Liver (tissue), 9 donors: ENCODE measurements around the gene MED16. TPM values are rescaled to one million over a fixed set of nuclear protein-coding genes. Genes with fewer than 3 reads are reported as not detected.

Source experiments
- DNase-seq: peaks from one replicate; pipeline ENCODE4 v3.0.0-alpha.2; 2017; ENCODE audit warnings: low spot score
- H3K27ac ChIP-seq, 2 donors: one replicate each; pipeline ENCODE4 v1.7.0; 2013; ENCODE audit warnings: inconsistent platforms in 2 of 2, low read length in 2 of 2, control low read depth in 1 of 2, low read depth in 1 of 2, mild to moderate bottlenecking in 1 of 2
- H3K27me3 ChIP-seq, 4 donors: one replicate each; pipeline versions ENCODE4 v1.6.1 to v1.7.0; 2013; ENCODE audit warnings: low read length in 3 of 4, inconsistent platforms in 1 of 4, mild to moderate bottlenecking in 1 of 4, moderate library complexity in 1 of 4; ENCODE audit not compliant: control insufficient read depth in 4 of 4, insufficient read depth in 4 of 4
- H3K36me3 ChIP-seq, 4 donors: one replicate each; pipeline versions ENCODE4 v1.6.1 to v1.7.0; 2013; ENCODE audit warnings: low read length in 3 of 4, mild to moderate bottlenecking in 3 of 4, low read depth in 1 of 4, moderate library complexity in 1 of 4; ENCODE audit not compliant: control insufficient read depth in 4 of 4, insufficient read depth in 3 of 4
- H3K4me1 ChIP-seq, 4 donors: one replicate each; pipeline versions ENCODE4 v1.6.1 to v1.7.0; 2013; ENCODE audit warnings: low read length in 3 of 4, mild to moderate bottlenecking in 3 of 4, moderate library complexity in 1 of 4; ENCODE audit not compliant: control insufficient read depth in 4 of 4, insufficient read depth in 4 of 4
- H3K4me3 ChIP-seq, 3 donors: one replicate each; pipeline versions ENCODE4 v1.6.1 to v1.7.0; 2013; ENCODE audit warnings: low read length in 3 of 3, control low read depth in 1 of 3, low read depth in 1 of 3, mild to moderate bottlenecking in 1 of 3
- H3K9ac ChIP-seq, 2 donors: one replicate each; pipeline ENCODE4 v1.7.0; 2013; ENCODE audit warnings: low read length in 2 of 2, mild to moderate bottlenecking in 2 of 2, moderate library complexity in 2 of 2, control low read depth in 1 of 2, low read depth in 1 of 2
- H3K9me3 ChIP-seq, 4 donors: one replicate each; pipeline versions ENCODE4 v1.6.1 to v1.7.0; 2013; ENCODE audit warnings: low read length in 3 of 4; ENCODE audit not compliant: control insufficient read depth in 4 of 4
- ATF3 ChIP-seq: IDR thresholded peaks from 2 replicates; pipeline ENCODE4 v1.6.1; 2016; ENCODE audit warnings: antibody characterized with exemption
- EGR1 ChIP-seq, 2 donors: IDR thresholded peaks; 2 replicates each; pipeline ENCODE4 v1.6.1; 2016 to 2018; ENCODE audit warnings: antibody characterized with exemption in 2 of 2, low read depth in 2 of 2
- FOXA1 ChIP-seq: IDR thresholded peaks from 2 replicates; pipeline ENCODE4 v1.6.1; 2016; ENCODE audit warnings: antibody characterized with exemption
- FOXA2 ChIP-seq: IDR thresholded peaks from 2 replicates; pipeline ENCODE4 v1.6.1; 2016; ENCODE audit warnings: antibody characterized with exemption
- GABPA ChIP-seq, 2 donors: IDR thresholded peaks in 1 of 2; conservative IDR thresholded peaks in 1 of 2; 2 replicates each; pipeline ENCODE4 v1.6.1; 2016; ENCODE audit warnings: antibody characterized with exemption in 2 of 2, mild to moderate bottlenecking in 1 of 2, moderate library complexity in 1 of 2
- HNF4A ChIP-seq, 2 donors: conservative IDR thresholded peaks; 2 replicates each; pipeline ENCODE4 v1.6.1; 2016; ENCODE audit warnings: antibody characterized with exemption in 2 of 2, mild to moderate bottlenecking in 2 of 2
- HNF4G ChIP-seq: IDR thresholded peaks from 2 replicates; pipeline ENCODE4 v1.6.1; 2016; ENCODE audit warnings: antibody characterized with exemption
- JUND ChIP-seq, 2 donors: IDR thresholded peaks; 2 replicates each; pipeline ENCODE4 v1.6.1; 2016; ENCODE audit warnings: antibody characterized with exemption in 2 of 2
- MAX ChIP-seq: IDR thresholded peaks from 2 replicates; pipeline ENCODE4 v1.6.1; 2016; ENCODE audit warnings: antibody characterized with exemption
- NR2F2 ChIP-seq: IDR thresholded peaks from 2 replicates; pipeline ENCODE4 v1.6.1; 2016; ENCODE audit warnings: antibody characterized with exemption
- RAD21 ChIP-seq, 2 donors: IDR thresholded peaks; 2 replicates each; pipeline ENCODE4 v1.6.1; 2016; ENCODE audit warnings: antibody characterized with exemption in 2 of 2, mild to moderate bottlenecking in 2 of 2
- REST ChIP-seq: IDR thresholded peaks from 2 replicates; pipeline ENCODE4 v1.6.1; 2016; ENCODE audit warnings: antibody characterized with exemption, mild to moderate bottlenecking
- RXRA ChIP-seq, 2 donors: IDR thresholded peaks; 2 replicates each; pipeline ENCODE4 v1.6.1; 2017 to 2018; ENCODE audit warnings: antibody characterized with exemption in 2 of 2, mild to moderate bottlenecking in 1 of 2
- SP1 ChIP-seq: IDR thresholded peaks from 2 replicates; pipeline ENCODE4 v1.6.1; 2018; ENCODE audit warnings: antibody characterized with exemption, mild to moderate bottlenecking
- TAF1 ChIP-seq: conservative IDR thresholded peaks from 2 replicates; pipeline ENCODE4 v1.6.1; 2016; ENCODE audit warnings: antibody characterized with exemption, mild to moderate bottlenecking
- YY1 ChIP-seq: IDR thresholded peaks from 2 replicates; pipeline ENCODE4 v1.6.1; 2016; ENCODE audit warnings: antibody characterized with exemption, mild to moderate bottlenecking
- ZBTB33 ChIP-seq: IDR thresholded peaks from 2 replicates; pipeline ENCODE4 v1.6.1; 2016; ENCODE audit warnings: antibody characterized with exemption
- WGBS: extraction: QIAGEN DNeasy Blood & Tissue Kit; methylation state at CpG from one replicate; pipeline ENCODE4 v1.1.7; 2013; 5-methylcytosine and 5-hydroxymethylcytosine counted together
- polyA plus RNA-seq, 2 donors: library from polyadenylated mRNA; stranded (reverse) in 1 of 2; unstranded in 1 of 2; fragments of 200-250 nt in 1 of 2; fragments of >200 nt in 1 of 2; fragmentation: Nextera tagmentation in 1 of 2; extraction: Ambion mirVana in 1 of 2; gene quantifications; one replicate each; pipeline versions ENCODE4 v1.2.1 to v1.2.3, GENCODE V29; 2013 to 2015
- total RNA-seq, 2 donors: library from RNA; depleted of rRNA; stranded (reverse); fragments of >200 nt; gene quantifications; one replicate each; pipeline ENCODE4 v1.2.3, GENCODE V29; 2014
- donor health status: healthy.
- donor health status: healthy.
- donor health status: healthy.
- donor health status: healthy.
- donor health status: healthy.

Gene MED16
- total and polyA plus RNA-seq, 4 donors = 30.6 to 50.5 (median 41.0) TPM

- H3K27ac ChIP-seq = no peak overlapping the region
- no peak for DNase-seq
- TF ChIP-seq GABPA (IDR thresholded peaks at IDR 0.05 in 1 of 2, conservative IDR thresholded peaks at IDR 0.05 in 1 of 2) (no peak), TAF1 (no peak), FOXA1 (no peak)
- H3K4me1 ChIP-seq = peaks cover 0 to 7% (median 4%) of the 10 kb centered on the region in 4 donors
- H3K9me3 ChIP-seq = no peaks in the 10 kb centered on the region
- no peak overlapping the region for H3K9ac ChIP-seq
- no peaks in the 10 kb centered on the region for H3K27me3 ChIP-seq
- peaks cover 0 to 37% (median 17%) of the 10 kb centered on the region in 4 donors for H3K36me3 ChIP-seq
- no peak overlapping the region for H3K4me3 ChIP-seq
- WGBS = 96% methylated on average over 26 of the region's 26 CpGs
These were observed 3.2 kb downstream of the MED16 start for GRCh38 chr19:889662-890295.

GRCh38 chr19:888581-889385 is 4.2 kb downstream of the MED16 start:
- DNase-seq = no peak
- Histone ChIP-seq H3K9ac (no peak overlapping the region), H3K27me3 (no peaks in the 10 kb centered on the region), H3K4me1 (peaks cover 0 to 7% (median 4%) of the 10 kb centered on the region in 4 donors), H3K4me3 (no peak overlapping the region), H3K27ac (no peak overlapping the region), H3K9me3 (no peaks in the 10 kb centered on the region), H3K36me3 (peaks cover 0 to 45% (median 20%) of the 10 kb centered on the region in 4 donors)
- 92% methylated on average over 30 of the region's 30 CpGs for WGBS
- TF ChIP-seq ZBTB33 (no peak), FOXA1 (no peak), NR2F2 (no peak), RAD21 (IDR thresholded peaks at IDR 0.05) (no peak), REST (no peak), EGR1 (IDR thresholded peaks at IDR 0.05; ENCODE audit: low read depth in 2 of 2) (no peak), ATF3 (no peak), GABPA (IDR thresholded peaks at IDR 0.05 in 1 of 2, conservative IDR thresholded peaks at IDR 0.05 in 1 of 2) (no peak), HNF4G (no peak), HNF4A (conservative IDR thresholded peaks at IDR 0.05) (no peak), MAX (no peak), TAF1 (no peak), JUND (IDR thresholded peaks at IDR 0.05) (no peak), FOXA2 (no peak), RXRA (IDR thresholded peaks at IDR 0.05) (no peak), SP1 (no peak), YY1 (no peak)
